PC-9 (cell line): ENCODE data around the gene PPP1CB. TPM values are rescaled to one million over a fixed set of nuclear protein-coding genes. Genes with fewer than 3 reads are reported as not detected.

Experiments used
- BruUV-seq: library from RNA; stranded (reverse); fragments of 400-500 nt; replicated peaks from 2 replicates; lab custom pipeline; 2021; lab: Mats Ljungman, UMichigan
- CTCF ChIA-PET: fragments of 300-600 bp; sonication (Branson Sonifier 250); formaldehyde crosslinking; loops from one replicate; lab custom pipeline; 2022; ENCODE audit warnings: antibody characterized with exemption; lab: Charles Lee
- POLR2A ChIA-PET: fragments of 300-600 bp; sonication (Branson Sonifier 250); formaldehyde crosslinking; loops from one replicate; lab custom pipeline; 2022; ENCODE audit warnings: antibody characterized with exemption; ENCODE audit not compliant: unreplicated experiment; lab: Charles Lee
- DNase-seq, 2 experiments: peaks; one replicate each; pipeline versions ENCODE4 v3.0.0 to v3.0.0-alpha.2; 2015 to 2022; ENCODE audit warnings: mixed read lengths in 1 of 2
- H2AFZ ChIP-seq: fragments of 200-600 bp; sonication (generic); 2 replicates; pipeline ENCODE4 v1.8.1; 2017; ENCODE audit warnings: antibody characterized with exemption
- H3F3A ChIP-seq: fragments of 200-600 bp; sonication (generic); 2 replicates; pipeline ENCODE4 v1.8.1; 2017; ENCODE audit warnings: antibody characterized with exemption, mild to moderate bottlenecking, low read depth; ENCODE audit not compliant: insufficient read depth
- H3K27ac ChIP-seq: fragments of 200-600 bp; sonication (generic); 2 replicates; pipeline ENCODE4 v1.6.1; 2016; ENCODE audit warnings: mixed run types
- H3K27me3 ChIP-seq: fragments of 200-600 bp; sonication (generic); 2 replicates; pipeline ENCODE4 v1.6.1; 2016; ENCODE audit warnings: low read depth, mixed run types; ENCODE audit not compliant: insufficient read depth
- H3K36me3 ChIP-seq: fragments of 200-600 bp; sonication (generic); 2 replicates; pipeline ENCODE4 v1.6.1; 2016; ENCODE audit warnings: low read depth, mixed run types
- H3K4me1 ChIP-seq: fragments of 200-600 bp; sonication (generic); replicated peaks from 2 replicates; pipeline ENCODE4 v1.6.1; 2016; ENCODE audit warnings: mixed run types; ENCODE audit not compliant: insufficient read depth
- H3K4me2 ChIP-seq: fragments of 200-600 bp; sonication (generic); 2 replicates; pipeline ENCODE4 v1.6.1; 2017; ENCODE audit warnings: mixed run types
- H3K4me3 ChIP-seq: fragments of 200-600 bp; sonication (generic); 2 replicates; pipeline ENCODE4 v1.6.1; 2016; ENCODE audit warnings: mixed run types
- H3K79me2 ChIP-seq: fragments of 200-600 bp; sonication (generic); 2 replicates; pipeline ENCODE4 v1.6.1; 2017; ENCODE audit warnings: low read depth, mixed run types
- H3K9me2 ChIP-seq: fragments of 200-600 bp; sonication (generic); 2 replicates; pipeline ENCODE4 v1.8.1; 2017; ENCODE audit warnings: mild to moderate bottlenecking; ENCODE audit not compliant: insufficient read depth
- H3K9me3 ChIP-seq: fragments of 200-600 bp; sonication (generic); 2 replicates; pipeline ENCODE4 v1.8.1; 2016; ENCODE audit warnings: low read depth; ENCODE audit not compliant: insufficient read depth
- H4K20me1 ChIP-seq: fragments of 200-600 bp; sonication (generic); 2 replicates; pipeline ENCODE4 v1.8.1; 2017; ENCODE audit not compliant: insufficient read depth
- CTCF ChIP-seq: fragments of 200-600 bp; sonication (generic); conservative IDR thresholded peaks from 2 replicates; pipeline ENCODE4 v1.6.1; 2017; ENCODE audit warnings: mixed run types, antibody characterized with exemption, mild to moderate bottlenecking, moderate library complexity
- EZH2 ChIP-seq: fragments of 200-600 bp; sonication (generic); IDR thresholded peaks from 2 replicates; pipeline ENCODE4 v1.8.0; 2017; ENCODE audit warnings: antibody characterized with exemption, low read depth
- intact Hi-C: fragments of 100-400 bp; cut with micrococcal nuclease; formaldehyde crosslinking; loops from one replicate; pipeline ENCODE4 v1.10.0; 2022; ENCODE audit not compliant: unreplicated experiment
- total RNA-seq: library from RNA; stranded (reverse); gene quantifications from 2 replicates; pipeline ENCODE4 v1.2.3, GENCODE V29; 2021

The PPP1CB gene
- total RNA-seq, 1 experiment from 2014 or later = 231 TPM

DNA sequence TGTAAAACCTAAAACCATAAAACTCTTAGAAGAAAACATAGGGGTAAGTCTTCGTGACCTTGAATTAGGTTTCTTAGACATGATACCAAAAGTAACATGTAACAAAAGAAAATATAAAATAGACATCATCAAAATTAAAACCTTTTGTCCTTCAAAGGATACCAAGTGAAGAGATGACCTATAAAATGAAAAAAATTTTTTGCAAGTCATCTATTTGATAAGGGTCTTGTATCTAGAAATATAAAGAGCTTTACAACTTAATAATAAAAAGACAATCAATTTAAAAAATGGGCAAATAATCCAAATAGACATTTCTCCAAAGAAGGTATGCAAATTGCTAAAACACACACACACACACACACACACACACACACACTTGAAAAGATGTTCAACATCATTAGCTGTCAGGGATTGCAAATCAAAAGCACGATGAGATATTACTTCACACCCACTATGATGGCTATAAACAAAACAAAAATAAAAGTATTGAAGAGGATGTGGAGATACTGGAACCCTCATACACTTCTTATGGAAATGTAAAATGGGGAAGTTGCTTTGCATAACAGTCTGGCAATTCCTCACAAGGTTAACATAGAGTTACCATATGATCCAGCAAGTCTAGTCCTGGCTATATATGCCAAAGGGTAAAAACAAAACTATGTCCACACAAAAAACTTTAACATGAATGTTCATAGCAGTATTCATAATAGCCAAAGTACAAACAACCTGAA is 82.3 kb downstream of the PPP1CB start:
- BruUV-seq = no TSS peak
- no peaks in the 10 kb centered on the region for H3K4me1 ChIP-seq
- no peak for DNase-seq
- H3K9me2 ChIP-seq = no peaks in the 10 kb centered on the region
- no peak for TF ChIP-seq EZH2
- TF ChIP-seq CTCF = no peak
- no peak overlapping the region for H3K4me3 ChIP-seq
- H3K9me3 ChIP-seq = no peaks in the 10 kb centered on the region
- H3K27ac ChIP-seq = no peak overlapping the region
- no peaks in the 10 kb centered on the region for H3K27me3 ChIP-seq
- H3F3A ChIP-seq = no peaks in the 10 kb centered on the region
- H3K79me2 ChIP-seq = no peaks in the 10 kb centered on the region
- POLR2A ChIA-PET = no interaction called here
- CTCF ChIA-PET = interaction anchor here (0.5 kb wide), 1 partner anchor 45 kb away, joined by 8 read pairs; no protein-coding TSS in a partner anchor
- no peak overlapping the region for H2AFZ ChIP-seq
- H3K4me2 ChIP-seq = no peak overlapping the region
- H3K36me3 ChIP-seq = no peaks in the 10 kb centered on the region
- intact Hi-C loops = no loop called here
- no peaks in the 10 kb centered on the region for H4K20me1 ChIP-seq

DNA sequence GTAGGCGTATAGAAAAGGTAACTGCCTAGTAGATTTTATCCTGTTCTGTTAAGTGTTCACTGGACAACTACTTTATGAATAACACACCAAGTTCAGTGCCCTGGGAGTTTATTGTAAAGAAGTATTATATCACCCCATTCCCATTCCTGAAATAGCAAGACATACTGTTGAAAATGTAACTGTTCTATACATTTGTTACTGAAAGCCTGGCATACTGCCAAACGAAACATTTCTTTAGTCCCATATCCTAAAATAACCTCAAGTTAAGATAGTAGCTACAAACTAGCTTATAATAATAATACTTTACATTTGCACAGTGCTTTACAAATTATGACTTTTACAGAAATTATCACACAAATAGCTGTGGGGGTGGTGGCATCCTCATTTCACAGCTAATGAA is 84.2 kb downstream of the PPP1CB start:
- POLR2A ChIA-PET = interaction anchor here (0.7 kb wide), 2 partner anchors 173 to 207 kb away, joined by 3 to 9 read pairs; no protein-coding TSS in a partner anchor
- intact Hi-C loops = no loop called here

GRCh38 chr2:28838971-28839370 is 87.3 kb downstream of the PPP1CB start:
- Histone ChIP-seq H4K20me1 (no peaks in the 10 kb centered on the region), H3K9me3 (no peaks in the 10 kb centered on the region), H2AFZ (no peak overlapping the region), H3K79me2 (no peaks in the 10 kb centered on the region), H3K36me3 (no peaks in the 10 kb centered on the region), H3K4me2 (no peak overlapping the region), H3K9me2 (no peaks in the 10 kb centered on the region), H3K27me3 (no peaks in the 10 kb centered on the region), H3K4me3 (no peak overlapping the region), H3K4me1 (no peaks in the 10 kb centered on the region), H3F3A (peaks cover 6% of the 10 kb centered on the region), H3K27ac (no peak overlapping the region)
- intact Hi-C loops = no loop called here
- no peak for TF ChIP-seq CTCF
- CTCF ChIA-PET = no interaction called here
- no peak for DNase-seq
- BruUV-seq = no TSS peak
- POLR2A ChIA-PET = no interaction called here

More for the DNA sequence above, 84.2 kb downstream of the PPP1CB start:
- H3K4me2 ChIP-seq = no peak overlapping the region
- CTCF ChIA-PET = interaction anchor here (0.6 kb wide), 1 partner anchor 102 kb away, joined by 3 read pairs; no protein-coding TSS in a partner anchor
- no peaks in the 10 kb centered on the region for H3K36me3 ChIP-seq
- no peaks in the 10 kb centered on the region for H3K9me3 ChIP-seq
- H2AFZ ChIP-seq = no peak overlapping the region
- H3K27ac ChIP-seq = no peak overlapping the region
- no peak overlapping the region for H3K4me3 ChIP-seq
- TF ChIP-seq EZH2 (no peak), CTCF (no peak)
- no peaks in the 10 kb centered on the region for H3K9me2 ChIP-seq
- no peaks in the 10 kb centered on the region; the same call in 1 of the 2 replicates for H3F3A ChIP-seq
- no peaks in the 10 kb centered on the region for H3K27me3 ChIP-seq
- H4K20me1 ChIP-seq = no peaks in the 10 kb centered on the region
- BruUV-seq = no TSS peak
- H3K4me1 ChIP-seq = no peaks in the 10 kb centered on the region
- no peak for DNase-seq
- no peaks in the 10 kb centered on the region for H3K79me2 ChIP-seq
